Transverse colon (tissue), 3 donors: ENCODE data around the gene GADD45A.

Experiments
- CTCF ChIP-seq, 5 experiments: fragments of 200-600 bp in 3 of 5; fragments of 450-650 bp in 2 of 5; sonication (generic) in 3 of 5; IDR thresholded peaks; 1 replicate in 2 of 5; 2 replicates in 3 of 5; pipeline ENCODE4 v1.5.1; 2016 to 2017; ENCODE audit warnings: antibody characterized with exemption in 5 of 5, inconsistent platforms in 3 of 5, mild to moderate bottlenecking in 2 of 5, moderate library complexity in 1 of 5
- POLR2A ChIP-seq: fragments of 450-650 bp; IDR thresholded peaks from one replicate; pipeline ENCODE4 v1.6.1; 2016; ENCODE audit warnings: antibody characterized with exemption, mild to moderate bottlenecking, moderate library complexity

GRCh38 chr1:67711158-67711854 is 26.3 kb downstream of the GADD45A start:
- TF ChIP-seq CTCF (IDR thresholded peaks at IDR 0.05) (no peak), POLR2A (no peak)
